IMR-90 (cell line): ENCODE data around the gene EFHD1. TPM values are rescaled to one million over a fixed set of nuclear protein-coding genes. Genes with fewer than 3 reads are reported as not detected.

Experiments
- ATAC-seq: fragments of 200-7000 bp; cut with Tn5 transposase; 2 replicates; pipeline ENCODE4 v1.9.1; 2020; ENCODE audit warnings: low read depth, mild to moderate bottlenecking, moderate library complexity
- BruUV-seq: library from RNA; stranded (reverse); fragments of 400-500 nt; replicated peaks from 2 replicates; lab custom pipeline; 2021; lab: Mats Ljungman, UMichigan
- CTCF ChIA-PET: fragments of 300-600 bp; formaldehyde crosslinking; extraction: SDS; loops from one replicate; lab custom pipeline; 2021; ENCODE audit warnings: antibody characterized with exemption; lab: Yijun Ruan, JAX
- POLR2A ChIA-PET: fragments of 300-600 bp; sonication (Branson Sonifier 250); formaldehyde crosslinking; loops from one replicate; lab custom pipeline; 2022; ENCODE audit warnings: antibody characterized with exemption; ENCODE audit not compliant: unreplicated experiment; lab: Charles Lee
- DNase-seq: peaks from one replicate; pipeline ENCODE4 v3.0.0; 2013
- H2AFZ ChIP-seq: replicated peaks from 2 replicates; pipeline ENCODE3; 2013; ENCODE audit warnings: low read length, mild to moderate bottlenecking; ENCODE audit not compliant: poor library complexity
- H2AK5ac ChIP-seq: 2 replicates; pipeline ENCODE4 v1.6.1; 2013; ENCODE audit warnings: low read depth, low read length, inconsistent platforms
- H2AK9ac ChIP-seq: replicated peaks from 2 replicates; pipeline ENCODE3; 2013; ENCODE audit warnings: mild to moderate bottlenecking, low read depth, low read length, moderate library complexity; ENCODE audit not compliant: poor library complexity
- H2BK120ac ChIP-seq: 2 replicates; pipeline ENCODE4 v1.6.1; 2013; ENCODE audit warnings: low read depth, low read length, inconsistent platforms
- H2BK15ac ChIP-seq: 3 replicates; pipeline ENCODE4 v1.6.1; 2013; ENCODE audit warnings: low read depth, low read length, inconsistent platforms
- H2BK20ac ChIP-seq: 2 replicates; pipeline ENCODE4 v1.6.1; 2013; ENCODE audit warnings: low read depth, mild to moderate bottlenecking, inconsistent platforms, low read length, moderate library complexity
- H2BK5ac ChIP-seq: 2 replicates; pipeline ENCODE4 v1.6.1; 2013; ENCODE audit warnings: mild to moderate bottlenecking, low read depth, low read length, inconsistent platforms; ENCODE audit not compliant: poor library complexity, severe bottlenecking
- H3K14ac ChIP-seq: replicated peaks from 2 replicates; pipeline ENCODE4 v1.6.1; 2013; ENCODE audit warnings: low read depth, low read length, inconsistent platforms
- H3K18ac ChIP-seq: 2 replicates; pipeline ENCODE4 v1.6.1; 2013; ENCODE audit warnings: low read depth, low read length, control low read depth
- H3K23ac ChIP-seq: 2 replicates; pipeline ENCODE4 v1.6.1; 2013; ENCODE audit warnings: low read depth, low read length, inconsistent platforms
- H3K27ac ChIP-seq: 2 replicates; pipeline ENCODE4 v1.5.1; 2013; ENCODE audit warnings: mild to moderate bottlenecking, control low read depth, low read length; ENCODE audit not compliant: insufficient read depth
- H3K27me3 ChIP-seq: 2 replicates; pipeline ENCODE4 v1.6.1; 2013; ENCODE audit warnings: low read length; ENCODE audit not compliant: control insufficient read depth, insufficient read depth
- H3K36me3 ChIP-seq: 2 replicates; pipeline ENCODE4 v1.6.1; 2013; ENCODE audit warnings: low read length, mixed read lengths; ENCODE audit not compliant: control insufficient read depth, insufficient read depth
- H3K4ac ChIP-seq: 2 replicates; pipeline ENCODE4 v1.6.1; 2013; ENCODE audit warnings: low read depth, low read length, inconsistent platforms
- H3K4me1 ChIP-seq: 2 replicates; pipeline ENCODE4 v1.6.1; 2013; ENCODE audit warnings: low read length, mixed read lengths; ENCODE audit not compliant: control insufficient read depth, insufficient read depth
- H3K4me2 ChIP-seq: 2 replicates; pipeline ENCODE4 v1.6.1; 2013; ENCODE audit warnings: low read depth, mild to moderate bottlenecking, control low read depth, low read length, moderate library complexity
- H3K4me3 ChIP-seq: 2 replicates; pipeline ENCODE4 v1.5.1; 2013; ENCODE audit warnings: low read depth, mild to moderate bottlenecking, control low read depth, low read length, moderate library complexity; ENCODE audit not compliant: insufficient read depth
- H3K56ac ChIP-seq: 2 replicates; pipeline ENCODE4 v1.6.1; 2013; ENCODE audit warnings: low read length, inconsistent platforms; ENCODE audit not compliant: insufficient read depth; ENCODE audit errors: extremely low read depth
- H3K79me1 ChIP-seq, 2 experiments: 2 replicates each; pipeline ENCODE4 v1.6.1; 2013; ENCODE audit warnings: low read length in 2 of 2, inconsistent platforms in 1 of 2, low read depth in 1 of 2
- H3K9ac ChIP-seq: 2 replicates; pipeline ENCODE4 v1.6.1; 2013; ENCODE audit warnings: low read depth, low read length, control low read depth
- H3K9me1 ChIP-seq: 2 replicates; pipeline ENCODE4 v1.6.1; 2013; ENCODE audit warnings: low read length, inconsistent platforms; ENCODE audit not compliant: insufficient read depth
- H3K9me3 ChIP-seq: 2 replicates; pipeline ENCODE4 v1.6.1; 2013; ENCODE audit warnings: low read length; ENCODE audit not compliant: control insufficient read depth, insufficient read depth
- H4K20me1 ChIP-seq: 2 replicates; pipeline ENCODE4 v1.6.1; 2013; ENCODE audit warnings: low read length, inconsistent platforms; ENCODE audit not compliant: insufficient read depth
- H4K5ac ChIP-seq: 2 replicates; pipeline ENCODE4 v1.6.1; 2013; ENCODE audit warnings: mild to moderate bottlenecking, low read depth, low read length, control low read depth
- H4K8ac ChIP-seq, 2 experiments: 2 replicates each; pipeline ENCODE4 v1.6.1; 2013; ENCODE audit warnings: low read depth in 2 of 2, low read length in 2 of 2, control low read depth in 1 of 2, inconsistent platforms in 1 of 2
- H4K91ac ChIP-seq: 2 replicates; pipeline ENCODE4 v1.6.1; 2013; ENCODE audit warnings: low read depth, low read length, inconsistent platforms; ENCODE audit not compliant: insufficient read depth
- BHLHE40 ChIP-seq: fragments of 150-350 bp; IDR thresholded peaks from 2 replicates; pipeline ENCODE4 v1.6.1; 2016; ENCODE audit warnings: mild to moderate bottlenecking, low read depth, low read length
- CEBPB ChIP-seq: IDR thresholded peaks from 2 replicates; pipeline ENCODE4 v1.6.1; 2012; ENCODE audit warnings: low read depth, low read length, improper control_type of control experiment
- CHD1 ChIP-seq: IDR thresholded peaks from 2 replicates; pipeline ENCODE4 v1.6.1; 2012; ENCODE audit warnings: low read depth, low read length, improper control_type of control experiment
- CTCF ChIP-seq: conservative IDR thresholded peaks from 2 replicates; pipeline ENCODE4 v1.5.1; 2012; ENCODE audit warnings: mild to moderate bottlenecking, low read depth, low read length, improper control_type of control experiment
- ELK1 ChIP-seq: fragments of 150-350 bp; IDR thresholded peaks from 2 replicates; pipeline ENCODE4 v1.6.1; 2016; ENCODE audit warnings: low read depth, mild to moderate bottlenecking, low read length, moderate library complexity, borderline replicate concordance
- MAFK ChIP-seq: IDR thresholded peaks from 2 replicates; pipeline ENCODE4 v1.6.1; 2012; ENCODE audit warnings: low read depth, low read length, improper control_type of control experiment
- MAZ ChIP-seq: IDR thresholded peaks from 2 replicates; pipeline ENCODE4 v1.6.1; 2012; ENCODE audit warnings: low read depth, mild to moderate bottlenecking, low read length, improper control_type of control experiment, moderate library complexity, borderline replicate concordance
- MXI1 ChIP-seq: IDR thresholded peaks from 2 replicates; pipeline ENCODE4 v1.6.1; 2012; ENCODE audit warnings: low read depth, mild to moderate bottlenecking, low read length, moderate library complexity, borderline replicate concordance
- NFE2L2 ChIP-seq: fragments of 150-350 bp; IDR thresholded peaks from 2 replicates; pipeline ENCODE4 v1.6.1; 2016; ENCODE audit warnings: low read depth, mild to moderate bottlenecking, low read length
- POLR2A ChIP-seq: IDR thresholded peaks from 2 replicates; pipeline ENCODE4 v1.6.1; 2012; ENCODE audit warnings: mild to moderate bottlenecking, low read depth, low read length
- RAD21 ChIP-seq: IDR thresholded peaks from 2 replicates; pipeline ENCODE4 v1.6.1; 2012; ENCODE audit warnings: low read length, improper control_type of control experiment
- RCOR1 ChIP-seq: IDR thresholded peaks from 2 replicates; pipeline ENCODE4 v1.6.1; 2012; ENCODE audit warnings: mild to moderate bottlenecking, low read length, improper control_type of control experiment; ENCODE audit not compliant: insufficient replicate concordance
- RFX5 ChIP-seq: IDR thresholded peaks from 2 replicates; pipeline ENCODE4 v1.8.0; 2012; ENCODE audit warnings: low read depth, mild to moderate bottlenecking, low read length, moderate library complexity
- SMC3 ChIP-seq: fragments of 150-350 bp; IDR thresholded peaks from 2 replicates; pipeline ENCODE4 v1.6.1; 2016; ENCODE audit warnings: low read depth, mild to moderate bottlenecking, antibody characterized with exemption, low read length, moderate library complexity
- USF2 ChIP-seq: fragments of 150-350 bp; IDR thresholded peaks from 2 replicates; pipeline ENCODE4 v1.6.1; 2017; ENCODE audit warnings: mild to moderate bottlenecking, antibody characterized with exemption, low read length, low read depth
- WGBS, 2 experiments: methylation state at CpG; one replicate each; pipeline versions ENCODE4 v1.1.5 to v1.1.7; 2013; ENCODE audit warnings: missing lambda C conversion rate in 2 of 2; ENCODE audit not compliant: insufficient read length in 1 of 2; ENCODE audit errors: extremely low coverage in 2 of 2; 5-methylcytosine and 5-hydroxymethylcytosine counted together
- dilution Hi-C: fragments of 300-500 bp; cut with HindIII; formaldehyde crosslinking; loops from one replicate; pipeline ENCODE4 v1.14.3; 2018; ENCODE audit warnings: low sequenced_read_pairs; ENCODE audit not compliant: unreplicated experiment
- in situ Hi-C: fragments of 300-500 bp; cut with MboI; formaldehyde crosslinking; loops from 3 replicates; pipeline ENCODE4 v1.14.3; 2019; ENCODE audit warnings: low sequenced_read_pairs, inconsistent platforms, mixed read lengths
- intact Hi-C: fragments of 100-400 bp; cut with micrococcal nuclease; formaldehyde crosslinking; loops from 2 replicates; pipeline ENCODE4 v1.10.0; 2022
- polyA plus RNA-seq, 3 experiments: library from polyadenylated mRNA; depleted of rRNA; stranded (reverse); fragments of >200 nt; gene quantifications; 2 replicates each; pipeline ENCODE4 v1.2.3, GENCODE V29; 2012; ENCODE audit warnings: low replicate concordance in 1 of 3
- total RNA-seq: library from RNA; depleted of rRNA; stranded (reverse); fragments of >200 nt; gene quantifications from 2 replicates; pipeline ENCODE4 v1.2.3, GENCODE V29; 2012

EFHD1 gene
- total and polyA plus RNA-seq, 2 of the 4 experiments (the other 2 are of a cell fraction), result 0.27 TPM; not detected in 1

GRCh38 chr2:232672588-232672987 lies 39.2 kb downstream of the EFHD1 start:
- Histone ChIP-seq H4K20me1 (no peaks in the 10 kb centered on the region), H4K5ac (no peak overlapping the region), H3K14ac (no peak overlapping the region), H2BK5ac (no peak overlapping the region), H3K9ac (no peak overlapping the region), H3K9me3 (no peaks in the 10 kb centered on the region), H3K36me3 (no peaks in the 10 kb centered on the region), H3K4me3 (no peak overlapping the region), H3K27me3 (peaks cover 2% of the 10 kb centered on the region; the same call in 1 of the 2 replicates), H3K27ac (no peak overlapping the region), H3K4me1 (no peaks in the 10 kb centered on the region), H2AK9ac (no peak overlapping the region), H3K4me2 (no peak overlapping the region), H3K4ac (no peak overlapping the region), H2AK5ac (no peak overlapping the region), H3K56ac (no peak overlapping the region), H4K91ac (no peak overlapping the region), H2BK120ac (no peak overlapping the region), H3K23ac (no peak overlapping the region; the same call in 1 of the 2 replicates), H4K8ac (no peak overlapping the region), H2AFZ (peak overlapping the region; percentile 32), H2BK20ac (no peak overlapping the region), H3K79me1 (no peaks in the 10 kb centered on the region), H3K9me1 (no peaks in the 10 kb centered on the region; the same call in 1 of the 2 replicates), H3K18ac (no peak overlapping the region), H2BK15ac (no peak overlapping the region)
- no CpG with 5 or more reads among the region's 1 CpG for WGBS, 2 experiments
- ATAC-seq (no peak), DNase-seq (no peak)
- dilution Hi-C loops, result no loop called here
- CTCF ChIA-PET, result no interaction called here
- TF ChIP-seq POLR2A (no peak), SMC3 (no peak), MXI1 (no peak), CHD1 (no peak), NFE2L2 (no peak), ELK1 (no peak), BHLHE40 (no peak), CEBPB (no peak), CTCF (no peak), RFX5 (no peak), MAZ (no peak), RAD21 (no peak), USF2 (no peak), RCOR1 (no peak), MAFK (no peak)
- intact Hi-C loops, result no loop called here
- POLR2A ChIA-PET, result no interaction called here
- no TSS peak for BruUV-seq
- in situ Hi-C loops, result no loop called here
